Measurements from ENCODE around the gene DNASE1L2.

DNASE1L2 gene

GRCh38 chr16:2273484-2273883, 37.2 kb downstream of the DNASE1L2 start:
- H3K36me3 ChIP-seq (ENCODE audit: control insufficient read depth, insufficient read depth, low read length) = no peaks in the 10 kb centered on the region
- H3K79me1 ChIP-seq (ENCODE audit: low read length) = no peaks in the 10 kb centered on the region
- H3K27ac ChIP-seq (ENCODE audit: low read depth, low read length) = no peak overlapping the region
- DNase-seq = no peak
- H2BK15ac ChIP-seq (replicated peaks; ENCODE audit: low read depth) = no peak overlapping the region
- no peak overlapping the region for H2BK5ac ChIP-seq (ENCODE audit: low read length)
- no peaks in the 10 kb centered on the region for H3K4me1 ChIP-seq (ENCODE audit: control insufficient read depth, low read depth, low read length)
- peaks cover 2% of the 10 kb centered on the region for H3K79me2 ChIP-seq (ENCODE audit: control insufficient read depth, insufficient read depth, low read length)
- H2AK5ac ChIP-seq (ENCODE audit: low read length) = no peak overlapping the region
- WGBS (ENCODE audit: extremely low coverage, insufficient coverage, low lambda C conversion rate) = no CpG with 5 or more reads among the region's 16 CpGs
- no peak overlapping the region for H3K18ac ChIP-seq (ENCODE audit: low read length)
- no peaks in the 10 kb centered on the region for H3K27me3 ChIP-seq (ENCODE audit: insufficient read depth, low read length, poor library complexity)
- no peak overlapping the region for H4K5ac ChIP-seq (ENCODE audit: low read length)
- H3K4ac ChIP-seq (ENCODE audit: low read depth, low read length) = no peak overlapping the region
- no peak overlapping the region for H2BK120ac ChIP-seq (ENCODE audit: low read depth, low read length)
- no peak overlapping the region for H3K56ac ChIP-seq (ENCODE audit: low read length)
- H3K23ac ChIP-seq (ENCODE audit: low read length) = no peak overlapping the region
- H4K8ac ChIP-seq (ENCODE audit: low read depth, low read length) = no peak overlapping the region
- H3K4me2 ChIP-seq (ENCODE audit: low read length) = no peak overlapping the region
- no peak overlapping the region for H3K9ac ChIP-seq (ENCODE audit: low read length)
- no peak overlapping the region for H3K4me3 ChIP-seq (ENCODE audit: low read length)

DNA sequence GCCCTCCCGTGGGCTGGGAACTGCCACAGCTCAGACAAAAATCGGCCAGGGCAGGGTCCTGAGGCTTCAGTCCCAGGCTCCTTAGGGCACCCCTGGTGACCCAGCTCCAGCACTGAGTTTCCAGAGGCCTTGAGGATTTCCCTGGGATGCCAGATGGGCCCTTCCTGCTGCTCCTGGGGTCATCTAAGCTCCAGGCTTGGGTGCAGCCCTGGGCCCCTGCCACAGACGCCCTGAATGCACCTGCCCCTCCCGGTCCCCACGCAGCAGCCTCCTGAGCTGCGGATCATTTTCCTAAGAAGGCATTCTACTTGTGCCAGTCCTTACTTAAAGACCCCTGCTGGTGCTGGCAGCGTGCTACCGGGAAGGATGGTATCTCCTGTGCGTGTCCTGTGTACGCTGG, 37.7 kb downstream of the DNASE1L2 start:
- no peak for DNase-seq
- no peak overlapping the region for H3K4me2 ChIP-seq (ENCODE audit: low read length)
- H2BK15ac ChIP-seq (replicated peaks; ENCODE audit: low read depth) = no peak overlapping the region
- no peak overlapping the region for H2BK5ac ChIP-seq (ENCODE audit: low read length)
- peaks cover 2% of the 10 kb centered on the region for H3K79me2 ChIP-seq (ENCODE audit: control insufficient read depth, insufficient read depth, low read length)
- H4K5ac ChIP-seq (ENCODE audit: low read length) = no peak overlapping the region
- no peak overlapping the region for H3K27ac ChIP-seq (ENCODE audit: low read depth, low read length)
- H3K4me3 ChIP-seq (ENCODE audit: low read length) = no peak overlapping the region
- no peak overlapping the region for H4K8ac ChIP-seq (ENCODE audit: low read depth, low read length)
- H3K9ac ChIP-seq (ENCODE audit: low read length) = no peak overlapping the region
- H3K36me3 ChIP-seq (ENCODE audit: control insufficient read depth, insufficient read depth, low read length) = no peaks in the 10 kb centered on the region
- no peaks in the 10 kb centered on the region for H3K27me3 ChIP-seq (ENCODE audit: insufficient read depth, low read length, poor library complexity)
- WGBS (ENCODE audit: extremely low coverage, insufficient coverage, low lambda C conversion rate) = no CpG with 5 or more reads among the region's 10 CpGs
- H2AK5ac ChIP-seq (ENCODE audit: low read length) = no peak overlapping the region
- H3K4me1 ChIP-seq (ENCODE audit: control insufficient read depth, low read depth, low read length) = no peaks in the 10 kb centered on the region
- no peak overlapping the region for H2BK120ac ChIP-seq (ENCODE audit: low read depth, low read length)
- H3K23ac ChIP-seq (ENCODE audit: low read length) = no peak overlapping the region
- H3K79me1 ChIP-seq (ENCODE audit: low read length) = no peaks in the 10 kb centered on the region
- H3K56ac ChIP-seq (ENCODE audit: low read length) = no peak overlapping the region
- no peak overlapping the region for H3K18ac ChIP-seq (ENCODE audit: low read length)
- H3K4ac ChIP-seq (ENCODE audit: low read depth, low read length) = no peak overlapping the region

DNA sequence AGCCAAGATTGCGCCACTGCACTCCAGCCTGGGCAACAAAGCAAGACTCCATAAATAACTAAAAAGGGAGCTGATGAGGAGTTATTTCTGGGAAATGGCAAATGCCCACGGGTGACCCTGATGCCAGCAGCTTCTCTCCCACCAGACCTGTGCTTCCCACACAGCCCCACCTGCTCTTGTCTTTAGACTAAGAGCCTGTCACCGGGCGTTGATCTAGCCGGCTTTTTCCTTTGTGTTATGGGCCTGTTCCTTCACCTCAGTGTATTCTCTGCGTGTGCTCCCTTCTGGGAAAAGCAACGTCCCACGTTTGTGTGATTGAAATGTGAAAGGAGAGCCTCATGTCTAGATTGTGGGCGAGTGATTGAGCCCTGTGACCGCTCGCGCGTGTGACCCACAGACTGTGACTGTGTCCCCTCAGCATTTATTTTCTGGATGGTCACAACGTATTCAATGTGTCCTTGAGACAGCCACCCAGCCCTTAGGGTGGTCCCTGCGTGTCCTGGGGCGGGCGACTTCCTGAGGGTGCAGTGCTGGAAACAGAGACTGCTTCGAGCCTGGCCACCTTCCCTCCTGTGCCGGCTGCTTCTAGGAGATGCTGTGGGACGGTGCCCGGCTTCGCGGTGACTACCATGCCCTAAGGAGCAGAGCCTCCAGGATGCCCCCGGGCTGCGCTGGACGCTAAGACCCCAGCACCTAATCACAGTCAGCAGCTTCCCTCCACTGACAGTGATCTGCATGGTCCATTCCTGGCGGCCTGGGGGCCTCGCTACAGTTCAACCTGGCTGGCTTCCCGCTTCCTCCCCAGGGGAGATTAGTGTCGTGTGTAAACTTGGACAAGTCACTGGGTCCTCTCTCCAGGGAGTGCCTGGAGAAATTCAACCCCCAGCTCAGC, 39.5 kb downstream of the DNASE1L2 start:
- WGBS (ENCODE audit: extremely low coverage, insufficient coverage, low lambda C conversion rate) = no CpG with 5 or more reads among the region's 30 CpGs
- no peaks in the 10 kb centered on the region for H3K79me2 ChIP-seq (ENCODE audit: control insufficient read depth, insufficient read depth, low read length)
- H3K4me1 ChIP-seq (ENCODE audit: control insufficient read depth, low read depth, low read length) = no peaks in the 10 kb centered on the region
- H3K79me1 ChIP-seq (ENCODE audit: low read length) = no peaks in the 10 kb centered on the region
- no peak overlapping the region for H3K56ac ChIP-seq (ENCODE audit: low read length)
- no peak overlapping the region for H4K5ac ChIP-seq (ENCODE audit: low read length)
- H3K4me2 ChIP-seq (ENCODE audit: low read length) = no peak overlapping the region
- no peaks in the 10 kb centered on the region for H3K27me3 ChIP-seq (ENCODE audit: insufficient read depth, low read length, poor library complexity)
- no peak overlapping the region for H3K18ac ChIP-seq (ENCODE audit: low read length)
- H2BK5ac ChIP-seq (ENCODE audit: low read length) = no peak overlapping the region
- no peak overlapping the region for H3K4me3 ChIP-seq (ENCODE audit: low read length)
- no peak overlapping the region for H3K27ac ChIP-seq (ENCODE audit: low read depth, low read length)
- no peak overlapping the region for H4K8ac ChIP-seq (ENCODE audit: low read depth, low read length)
- no peak overlapping the region for H2BK120ac ChIP-seq (ENCODE audit: low read depth, low read length)
- no peaks in the 10 kb centered on the region for H3K36me3 ChIP-seq (ENCODE audit: control insufficient read depth, insufficient read depth, low read length)
- no peak overlapping the region for H3K4ac ChIP-seq (ENCODE audit: low read depth, low read length)
- DNase-seq = no peak
- H2BK15ac ChIP-seq (replicated peaks; ENCODE audit: low read depth) = no peak overlapping the region
- H2AK5ac ChIP-seq (ENCODE audit: low read length) = no peak overlapping the region
- H3K23ac ChIP-seq (ENCODE audit: low read length) = no peak overlapping the region
- H3K9ac ChIP-seq (ENCODE audit: low read length) = no peak overlapping the region

DNA sequence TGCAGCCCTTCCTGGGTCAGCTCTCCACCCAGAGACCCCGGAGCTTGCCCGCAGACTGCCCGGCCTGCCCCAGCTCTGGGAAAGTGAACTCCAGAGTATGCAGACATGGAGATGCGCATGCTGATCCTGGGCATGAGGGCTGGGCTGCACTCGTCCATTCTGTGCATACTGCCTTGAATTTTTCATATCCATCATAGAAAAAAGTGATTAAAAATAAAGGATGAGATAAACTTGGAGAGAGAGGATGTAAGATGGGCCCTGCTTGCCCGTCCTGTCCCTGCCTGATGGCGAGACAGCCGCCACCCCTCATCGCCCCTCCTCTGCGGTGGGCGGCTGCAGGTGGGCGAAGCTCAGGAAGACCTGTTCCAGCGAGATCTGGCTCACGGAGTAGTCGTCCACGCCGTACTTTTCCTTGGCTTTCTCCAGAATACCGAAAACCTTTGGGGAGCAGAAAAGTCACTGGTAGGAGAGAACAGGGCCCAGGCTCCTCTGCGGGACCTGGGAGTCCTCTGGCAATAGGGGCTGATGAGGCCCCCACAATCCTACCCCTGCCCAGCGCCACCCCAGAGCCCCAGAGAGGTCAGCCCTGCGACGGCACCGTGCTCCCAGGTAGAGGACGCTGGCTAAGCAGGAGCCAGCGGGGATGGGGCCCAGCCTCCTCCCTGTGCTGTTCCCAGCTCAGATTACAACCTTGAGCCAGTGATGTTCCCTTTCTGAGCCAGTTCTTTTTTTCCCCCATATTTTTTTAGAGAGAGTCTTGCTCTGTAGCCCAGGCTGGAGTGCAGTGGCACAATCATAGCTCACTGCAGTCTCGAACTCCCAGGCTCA, 40.3 kb downstream of the DNASE1L2 start:
- H3K27me3 ChIP-seq (ENCODE audit: insufficient read depth, low read length, poor library complexity) = no peaks in the 10 kb centered on the region
- no peak overlapping the region for H3K4ac ChIP-seq (ENCODE audit: low read depth, low read length)
- no peak overlapping the region for H4K5ac ChIP-seq (ENCODE audit: low read length)
- H3K79me2 ChIP-seq (ENCODE audit: control insufficient read depth, insufficient read depth, low read length) = no peaks in the 10 kb centered on the region
- no peak overlapping the region for H3K56ac ChIP-seq (ENCODE audit: low read length)
- no peak overlapping the region for H3K27ac ChIP-seq (ENCODE audit: low read depth, low read length)
- H2BK5ac ChIP-seq (ENCODE audit: low read length) = no peak overlapping the region
- no peak overlapping the region for H3K18ac ChIP-seq (ENCODE audit: low read length)
- H3K9ac ChIP-seq (ENCODE audit: low read length) = no peak overlapping the region
- H3K36me3 ChIP-seq (ENCODE audit: control insufficient read depth, insufficient read depth, low read length) = no peaks in the 10 kb centered on the region
- H3K79me1 ChIP-seq (ENCODE audit: low read length) = no peaks in the 10 kb centered on the region
- H2AK5ac ChIP-seq (ENCODE audit: low read length) = no peak overlapping the region
- H2BK120ac ChIP-seq (ENCODE audit: low read depth, low read length) = no peak overlapping the region
- H3K4me1 ChIP-seq (ENCODE audit: control insufficient read depth, low read depth, low read length) = no peaks in the 10 kb centered on the region
- no peak overlapping the region for H3K23ac ChIP-seq (ENCODE audit: low read length)
- H3K4me3 ChIP-seq (ENCODE audit: low read length) = no peak overlapping the region
- no peak overlapping the region for H4K8ac ChIP-seq (ENCODE audit: low read depth, low read length)
- no peak overlapping the region for H3K4me2 ChIP-seq (ENCODE audit: low read length)
- no CpG with 5 or more reads among the region's 26 CpGs for WGBS (ENCODE audit: extremely low coverage, insufficient coverage, low lambda C conversion rate)
- no peak overlapping the region for H2BK15ac ChIP-seq (replicated peaks; ENCODE audit: low read depth)
- DNase-seq = no peak

- H3K79me2 ChIP-seq (ENCODE audit: control insufficient read depth, insufficient read depth, low read length) = no peaks in the 10 kb centered on the region
- H3K4me3 ChIP-seq (ENCODE audit: low read length) = no peak overlapping the region
- H3K4ac ChIP-seq (ENCODE audit: low read depth, low read length) = no peak overlapping the region
- H2BK5ac ChIP-seq (ENCODE audit: low read length) = no peak overlapping the region
- H3K4me1 ChIP-seq (ENCODE audit: control insufficient read depth, low read depth, low read length) = no peaks in the 10 kb centered on the region
- no peaks in the 10 kb centered on the region for H3K36me3 ChIP-seq (ENCODE audit: control insufficient read depth, insufficient read depth, low read length)
- no peak overlapping the region for H2BK120ac ChIP-seq (ENCODE audit: low read depth, low read length)
- H3K18ac ChIP-seq (ENCODE audit: low read length) = no peak overlapping the region
- no peak overlapping the region for H2BK15ac ChIP-seq (replicated peaks; ENCODE audit: low read depth)
- no peaks in the 10 kb centered on the region for H3K27me3 ChIP-seq (ENCODE audit: insufficient read depth, low read length, poor library complexity)
- H2AK5ac ChIP-seq (ENCODE audit: low read length) = no peak overlapping the region
- H3K4me2 ChIP-seq (ENCODE audit: low read length) = no peak overlapping the region
- no peaks in the 10 kb centered on the region for H3K79me1 ChIP-seq (ENCODE audit: low read length)
- no peak overlapping the region for H3K9ac ChIP-seq (ENCODE audit: low read length)
- no peak overlapping the region for H3K27ac ChIP-seq (ENCODE audit: low read depth, low read length)
- H4K5ac ChIP-seq (ENCODE audit: low read length) = no peak overlapping the region
- no CpG with 5 or more reads among the region's 25 CpGs for WGBS (ENCODE audit: extremely low coverage, insufficient coverage, low lambda C conversion rate)
- H3K23ac ChIP-seq (ENCODE audit: low read length) = no peak overlapping the region
- DNase-seq = no peak
- no peak overlapping the region for H3K56ac ChIP-seq (ENCODE audit: low read length)
- H4K8ac ChIP-seq (ENCODE audit: low read depth, low read length) = no peak overlapping the region
Observed at GRCh38 chr16:2277466-2278271, 41.4 kb downstream of the DNASE1L2 start.
